Heart left ventricle (tissue), 13 donors: ENCODE results near the gene NHLRC2.

Experiments used
- POLR2A ChIP-seq, 2 donors: fragments of 450-650 bp; IDR thresholded peaks; one replicate each; pipeline ENCODE4 v1.6.1; 2017; ENCODE audit warnings: antibody characterized with exemption in 2 of 2, mild to moderate bottlenecking in 2 of 2, moderate library complexity in 2 of 2
- TF ChIP-seq, protein P1 (sequence below), 12 donors: fragments of 200-600 bp; sonication (generic) in 4 of 12; IDR thresholded peaks; one replicate each; pipeline versions ENCODE4 v1.5.0 to v1.8.0; 2018 to 2022; ENCODE audit warnings: antibody characterized with exemption in 12 of 12, mild to moderate bottlenecking in 5 of 12
- donor health status: ischemic (EF 13 %, LVEDD 7.1; RV severe dilation, severe dysfunction).
- donor health status: DM: no; HTN: yes; CAD: no.
- donor health status: DM: no; HTN: no; CAD: no.
- donor health status: ischemic (EF 25% LVEDD 6.9; RV normal size, moderate dysfunction).
- donor health status: ischemic (EF 25% LVEDD 5.7; RV mildly dilated, moderate dysfunction).
- donor health status: ischemic (EF 35%, LVEDD 5.7; RV mildly dilated, moderate dysfunction).
- donor health status: nonischemic (EF 11% LVEDD 7.7; RV severe dilation, severe dysfunction).
- donor health status: DM: yes; HTN: yes; CAD: no.
- donor health status: PGD.
- donor health status: ischemic (EF 29% LVEDD 5.4; RV normal size, mild dysfunction).
- donor health status: nonischemic (EF 23%, LVEDD 6.1; RV moderate dilation, normal function).

DNA sequence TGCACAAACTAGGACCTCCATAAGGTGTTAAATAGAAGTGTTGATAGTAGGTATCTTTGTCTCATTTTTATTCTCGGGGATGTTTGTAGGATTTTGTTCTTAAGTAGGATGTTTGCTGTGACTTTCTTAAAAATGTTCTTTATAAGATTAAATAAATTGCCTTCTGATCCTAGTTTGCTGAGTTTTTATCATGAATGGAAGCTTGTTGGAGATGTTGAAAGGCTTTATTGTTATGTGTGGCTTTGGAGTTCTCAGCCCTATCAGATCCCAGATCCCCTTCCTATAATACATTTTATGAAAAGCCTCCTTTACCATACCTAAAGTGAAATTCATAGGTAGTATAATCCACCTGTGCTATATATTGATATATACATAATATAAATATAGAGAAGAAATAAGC, 40.1 kb downstream of the NHLRC2 start:
- TF ChIP-seq, protein P1, sequence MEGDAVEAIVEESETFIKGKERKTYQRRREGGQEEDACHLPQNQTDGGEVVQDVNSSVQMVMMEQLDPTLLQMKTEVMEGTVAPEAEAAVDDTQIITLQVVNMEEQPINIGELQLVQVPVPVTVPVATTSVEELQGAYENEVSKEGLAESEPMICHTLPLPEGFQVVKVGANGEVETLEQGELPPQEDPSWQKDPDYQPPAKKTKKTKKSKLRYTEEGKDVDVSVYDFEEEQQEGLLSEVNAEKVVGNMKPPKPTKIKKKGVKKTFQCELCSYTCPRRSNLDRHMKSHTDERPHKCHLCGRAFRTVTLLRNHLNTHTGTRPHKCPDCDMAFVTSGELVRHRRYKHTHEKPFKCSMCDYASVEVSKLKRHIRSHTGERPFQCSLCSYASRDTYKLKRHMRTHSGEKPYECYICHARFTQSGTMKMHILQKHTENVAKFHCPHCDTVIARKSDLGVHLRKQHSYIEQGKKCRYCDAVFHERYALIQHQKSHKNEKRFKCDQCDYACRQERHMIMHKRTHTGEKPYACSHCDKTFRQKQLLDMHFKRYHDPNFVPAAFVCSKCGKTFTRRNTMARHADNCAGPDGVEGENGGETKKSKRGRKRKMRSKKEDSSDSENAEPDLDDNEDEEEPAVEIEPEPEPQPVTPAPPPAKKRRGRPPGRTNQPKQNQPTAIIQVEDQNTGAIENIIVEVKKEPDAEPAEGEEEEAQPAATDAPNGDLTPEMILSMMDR (IDR thresholded peaks at IDR 0.05): no peak
- no peak for TF ChIP-seq POLR2A (IDR thresholded peaks at IDR 0.05)
